Epithelial cell of proximal tubule (primary cell): ENCODE results near the gene SPRY4. TPM values are rescaled to one million over a fixed set of nuclear protein-coding genes. Genes with fewer than 3 reads are reported as not detected.
A peak's percentile ranks its signal among the peaks of the same experiment; 100 is the strongest.
"Not testable (repeated sequence)": the region's sequence is repeated elsewhere in the genome, so short reads cannot be mapped to it uniquely, and the experiment has no call there.

ENCODE experiments used
- DNase-seq: peaks from one replicate; pipeline ENCODE4 v3.0.0-alpha.2; 2011; ENCODE audit warnings: low read depth
- H3K4me3 ChIP-seq: 2 replicates; pipeline ENCODE4 v1.5.1; 2011; ENCODE audit warnings: low read depth, mild to moderate bottlenecking, low read length
- total RNA-seq: library from RNA; depleted of rRNA; stranded (reverse); fragments of >200 nt; gene quantifications from 2 replicates; pipeline ENCODE4 v1.2.3, GENCODE V29; 2015
- TF ChIP-seq, protein P1 (sequence below): conservative IDR thresholded peaks from 2 replicates; pipeline ENCODE4 v1.5.1; 2012; ENCODE audit warnings: low read depth, mild to moderate bottlenecking, low read length

SPRY4 gene
- total RNA-seq, 1 donor from 2014 or later: 19.9 TPM

DNA sequence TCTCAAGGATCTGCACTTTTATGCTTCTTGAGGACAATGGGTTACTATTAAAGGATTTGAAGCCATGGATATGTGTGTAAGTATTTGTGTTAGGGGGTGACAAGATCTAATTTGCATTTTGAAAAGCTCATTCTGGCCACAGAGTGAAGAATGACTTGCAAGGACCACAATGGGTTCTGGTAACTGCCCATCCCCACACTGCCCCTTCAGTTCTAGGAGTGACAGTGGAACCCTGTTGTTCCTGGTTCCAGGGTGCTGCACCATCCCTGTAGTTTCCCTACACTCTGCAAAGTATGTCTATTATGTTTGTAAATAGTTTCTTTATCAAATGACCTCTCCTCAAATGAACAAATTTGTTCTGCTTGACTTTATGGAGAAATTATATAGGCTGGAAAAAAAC, 9.7 kb upstream of the SPRY4 start:
- no peak overlapping the region for H3K4me3 ChIP-seq
- TF ChIP-seq, protein P1, sequence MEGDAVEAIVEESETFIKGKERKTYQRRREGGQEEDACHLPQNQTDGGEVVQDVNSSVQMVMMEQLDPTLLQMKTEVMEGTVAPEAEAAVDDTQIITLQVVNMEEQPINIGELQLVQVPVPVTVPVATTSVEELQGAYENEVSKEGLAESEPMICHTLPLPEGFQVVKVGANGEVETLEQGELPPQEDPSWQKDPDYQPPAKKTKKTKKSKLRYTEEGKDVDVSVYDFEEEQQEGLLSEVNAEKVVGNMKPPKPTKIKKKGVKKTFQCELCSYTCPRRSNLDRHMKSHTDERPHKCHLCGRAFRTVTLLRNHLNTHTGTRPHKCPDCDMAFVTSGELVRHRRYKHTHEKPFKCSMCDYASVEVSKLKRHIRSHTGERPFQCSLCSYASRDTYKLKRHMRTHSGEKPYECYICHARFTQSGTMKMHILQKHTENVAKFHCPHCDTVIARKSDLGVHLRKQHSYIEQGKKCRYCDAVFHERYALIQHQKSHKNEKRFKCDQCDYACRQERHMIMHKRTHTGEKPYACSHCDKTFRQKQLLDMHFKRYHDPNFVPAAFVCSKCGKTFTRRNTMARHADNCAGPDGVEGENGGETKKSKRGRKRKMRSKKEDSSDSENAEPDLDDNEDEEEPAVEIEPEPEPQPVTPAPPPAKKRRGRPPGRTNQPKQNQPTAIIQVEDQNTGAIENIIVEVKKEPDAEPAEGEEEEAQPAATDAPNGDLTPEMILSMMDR: no peak
- no peak for DNase-seq

DNA sequence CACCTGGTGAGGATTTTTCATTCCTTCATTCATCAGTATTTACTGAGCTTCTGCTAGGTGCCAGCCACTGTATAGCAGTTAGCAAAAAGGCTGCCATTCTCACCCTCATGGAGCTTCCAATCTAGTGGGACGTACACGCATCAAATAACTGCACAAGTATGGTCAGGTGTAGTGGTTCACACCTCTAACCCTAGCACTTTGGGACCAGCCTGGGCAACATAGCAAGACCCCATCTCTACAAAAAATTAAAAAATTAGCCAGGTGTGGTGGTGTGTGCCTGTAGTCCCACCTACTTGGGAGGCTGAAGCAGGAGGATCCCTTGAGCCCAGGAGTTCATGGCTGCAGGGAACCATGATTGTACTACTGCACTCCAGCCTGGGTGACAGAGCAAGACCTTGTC, 8.9 kb upstream of the SPRY4 start:
- not testable (repeated sequence) for DNase-seq, H3K4me3 ChIP-seq

DNA sequence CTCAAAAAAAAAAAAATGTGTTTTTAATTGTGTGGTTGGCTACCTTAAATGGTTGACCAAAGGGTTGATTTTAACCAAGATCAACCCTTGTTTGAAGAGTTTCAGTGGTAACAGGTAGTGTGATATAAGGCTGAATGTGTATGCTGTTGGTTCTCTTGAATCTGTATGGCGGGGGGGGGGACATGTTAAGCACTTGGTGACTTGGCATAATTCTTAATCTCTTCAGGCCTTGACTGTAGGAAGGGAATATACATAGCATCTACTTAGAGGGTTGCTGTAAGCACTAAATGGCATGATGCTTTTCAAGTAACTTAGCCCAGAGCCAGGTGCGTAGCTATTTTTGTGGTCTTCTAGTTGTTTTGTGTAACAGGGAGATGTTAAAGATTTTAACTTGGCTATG, 5.6 kb upstream of the SPRY4 start:
- TF ChIP-seq, protein P1: no peak
- no peak for DNase-seq
- no peak overlapping the region for H3K4me3 ChIP-seq

DNA sequence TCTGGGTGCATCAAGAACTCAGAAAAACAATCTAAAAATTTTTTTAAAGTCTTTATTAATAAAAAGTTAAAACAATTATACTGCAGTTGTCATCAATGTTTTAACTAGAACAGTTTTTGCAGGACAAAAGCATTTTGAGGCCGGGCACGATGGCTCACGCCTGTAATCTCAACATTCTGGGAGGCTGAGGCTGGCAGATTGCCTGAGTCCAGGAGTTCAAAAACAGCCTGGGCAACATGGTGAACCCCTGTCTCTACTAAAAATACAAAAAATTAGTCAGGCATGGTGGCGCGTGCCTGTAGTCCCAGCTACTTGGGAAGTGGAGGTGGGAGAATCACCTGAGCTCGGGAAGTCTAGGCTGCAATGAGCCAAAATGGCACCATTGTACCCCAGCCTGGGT, 5.2 kb upstream of the SPRY4 start:
- TF ChIP-seq, protein P1: no peak
- no peak for DNase-seq
- H3K4me3 ChIP-seq: no peak overlapping the region

- no peak for DNase-seq
- H3K4me3 ChIP-seq: no peak overlapping the region
- TF ChIP-seq, protein P1: no peak
Observed at GRCh38 chr5:142327111-142327842, 2.5 kb upstream of the SPRY4 start.

DNA sequence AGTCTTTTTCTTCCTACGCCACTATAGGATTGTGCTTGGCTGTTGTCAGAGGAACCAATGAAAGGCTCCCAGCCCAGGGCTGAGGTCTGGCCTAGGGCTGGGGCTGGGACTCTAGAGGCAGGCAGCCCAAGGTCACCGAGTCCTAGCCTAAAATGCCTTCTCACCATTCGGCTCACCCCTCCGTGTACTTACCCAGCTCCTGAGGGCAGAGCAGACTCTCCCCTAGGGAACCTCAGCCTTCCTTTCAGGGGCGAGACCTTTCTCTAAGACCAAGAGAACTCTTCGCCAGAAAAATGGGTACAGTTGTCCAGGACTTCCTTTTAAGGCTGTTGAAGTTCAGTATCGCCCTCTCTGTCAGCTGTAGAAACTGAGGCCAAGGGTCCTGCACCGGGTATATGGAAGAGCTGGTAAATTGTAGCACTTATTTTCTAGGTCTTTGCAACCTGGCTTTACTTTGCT, 1.7 kb upstream of the SPRY4 start:
- TF ChIP-seq, protein P1: no peak
- no peak for DNase-seq
- H3K4me3 ChIP-seq: peak overlapping the region; percentile 83

GRCh38 chr5:142325725-142326479, 1.1 kb upstream of the SPRY4 start:
- TF ChIP-seq, protein P1: no peak
- H3K4me3 ChIP-seq: peak overlapping the region; percentile 83
- DNase-seq: no peak
